ENCODE results near the gene MAPKAP1.

Gene MAPKAP1

DNA sequence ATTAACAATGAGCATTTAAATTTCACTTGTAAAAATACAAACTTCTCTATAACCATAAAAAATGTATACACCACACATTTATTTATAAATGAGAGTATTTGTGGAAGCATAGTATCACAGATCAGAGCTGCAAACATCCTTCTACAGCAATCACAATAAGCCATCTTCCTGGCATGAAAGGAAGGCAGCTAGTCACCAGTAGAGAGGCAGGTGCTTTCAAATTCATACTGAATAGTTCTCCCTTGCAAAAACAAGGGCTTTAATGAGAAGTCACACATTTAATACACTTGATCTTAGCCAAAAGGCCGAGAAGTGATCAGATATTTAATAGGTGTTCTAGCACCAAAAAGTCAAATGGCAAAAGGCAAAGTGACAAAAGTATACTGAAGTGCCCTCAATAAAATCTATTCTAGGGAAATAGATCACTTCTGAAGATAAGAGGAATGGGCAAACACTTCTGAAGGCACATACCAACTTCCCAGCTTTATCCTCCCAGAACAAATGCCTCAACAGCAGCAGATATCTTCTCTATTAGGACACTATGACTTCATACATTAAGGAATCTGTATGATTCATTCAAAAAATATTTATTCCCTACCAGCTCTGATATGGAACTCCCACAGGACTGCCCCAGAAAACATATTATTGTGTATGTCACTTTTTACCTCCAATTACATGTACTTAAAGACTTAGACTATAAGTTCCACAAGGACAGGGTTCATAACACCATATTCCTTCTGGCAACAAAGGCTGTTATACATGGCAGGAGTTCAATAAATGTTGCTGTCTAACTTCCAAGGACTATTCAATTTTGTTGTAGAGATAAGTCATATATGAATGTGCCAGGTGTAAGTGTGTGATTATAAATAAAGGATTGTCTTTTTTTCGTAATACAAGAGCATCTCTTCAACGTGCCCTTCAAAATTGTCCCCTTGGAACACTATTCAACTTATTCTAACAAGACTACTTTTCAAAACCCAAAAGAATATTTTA, 31.7 kb downstream of the MAPKAP1 start:
- DNase-seq (ENCODE audit: low read depth in 1 of 2, low spot score in 1 of 2) = no peak
- Histone ChIP-seq H3K4me3 (replicated peaks; ENCODE audit: insufficient read depth, low read length) (no peak overlapping the region), H3K27ac (replicated peaks) (no peak overlapping the region), H3K27me3 (ENCODE audit: insufficient read depth, poor library complexity, severe bottlenecking) (no peaks in the 10 kb centered on the region)
- TF ChIP-seq, protein P1, sequence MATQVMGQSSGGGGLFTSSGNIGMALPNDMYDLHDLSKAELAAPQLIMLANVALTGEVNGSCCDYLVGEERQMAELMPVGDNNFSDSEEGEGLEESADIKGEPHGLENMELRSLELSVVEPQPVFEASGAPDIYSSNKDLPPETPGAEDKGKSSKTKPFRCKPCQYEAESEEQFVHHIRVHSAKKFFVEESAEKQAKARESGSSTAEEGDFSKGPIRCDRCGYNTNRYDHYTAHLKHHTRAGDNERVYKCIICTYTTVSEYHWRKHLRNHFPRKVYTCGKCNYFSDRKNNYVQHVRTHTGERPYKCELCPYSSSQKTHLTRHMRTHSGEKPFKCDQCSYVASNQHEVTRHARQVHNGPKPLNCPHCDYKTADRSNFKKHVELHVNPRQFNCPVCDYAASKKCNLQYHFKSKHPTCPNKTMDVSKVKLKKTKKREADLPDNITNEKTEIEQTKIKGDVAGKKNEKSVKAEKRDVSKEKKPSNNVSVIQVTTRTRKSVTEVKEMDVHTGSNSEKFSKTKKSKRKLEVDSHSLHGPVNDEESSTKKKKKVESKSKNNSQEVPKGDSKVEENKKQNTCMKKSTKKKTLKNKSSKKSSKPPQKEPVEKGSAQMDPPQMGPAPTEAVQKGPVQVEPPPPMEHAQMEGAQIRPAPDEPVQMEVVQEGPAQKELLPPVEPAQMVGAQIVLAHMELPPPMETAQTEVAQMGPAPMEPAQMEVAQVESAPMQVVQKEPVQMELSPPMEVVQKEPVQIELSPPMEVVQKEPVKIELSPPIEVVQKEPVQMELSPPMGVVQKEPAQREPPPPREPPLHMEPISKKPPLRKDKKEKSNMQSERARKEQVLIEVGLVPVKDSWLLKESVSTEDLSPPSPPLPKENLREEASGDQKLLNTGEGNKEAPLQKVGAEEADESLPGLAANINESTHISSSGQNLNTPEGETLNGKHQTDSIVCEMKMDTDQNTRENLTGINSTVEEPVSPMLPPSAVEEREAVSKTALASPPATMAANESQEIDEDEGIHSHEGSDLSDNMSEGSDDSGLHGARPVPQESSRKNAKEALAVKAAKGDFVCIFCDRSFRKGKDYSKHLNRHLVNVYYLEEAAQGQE (IDR thresholded peaks at IDR 0.05; ENCODE audit: insufficient replicate concordance, low read depth) = no peak
- TF ChIP-seq POLR2AphosphoS5 (IDR thresholded peaks at IDR 0.05; ENCODE audit: low read depth) (no peak), GABPA (IDR thresholded peaks at IDR 0.05; ENCODE audit: low read depth) (no peak), SPI1 (IDR thresholded peaks at IDR 0.05; ENCODE audit: borderline replicate concordance, low read depth) (no peak)
- TF ChIP-seq, protein P2, sequence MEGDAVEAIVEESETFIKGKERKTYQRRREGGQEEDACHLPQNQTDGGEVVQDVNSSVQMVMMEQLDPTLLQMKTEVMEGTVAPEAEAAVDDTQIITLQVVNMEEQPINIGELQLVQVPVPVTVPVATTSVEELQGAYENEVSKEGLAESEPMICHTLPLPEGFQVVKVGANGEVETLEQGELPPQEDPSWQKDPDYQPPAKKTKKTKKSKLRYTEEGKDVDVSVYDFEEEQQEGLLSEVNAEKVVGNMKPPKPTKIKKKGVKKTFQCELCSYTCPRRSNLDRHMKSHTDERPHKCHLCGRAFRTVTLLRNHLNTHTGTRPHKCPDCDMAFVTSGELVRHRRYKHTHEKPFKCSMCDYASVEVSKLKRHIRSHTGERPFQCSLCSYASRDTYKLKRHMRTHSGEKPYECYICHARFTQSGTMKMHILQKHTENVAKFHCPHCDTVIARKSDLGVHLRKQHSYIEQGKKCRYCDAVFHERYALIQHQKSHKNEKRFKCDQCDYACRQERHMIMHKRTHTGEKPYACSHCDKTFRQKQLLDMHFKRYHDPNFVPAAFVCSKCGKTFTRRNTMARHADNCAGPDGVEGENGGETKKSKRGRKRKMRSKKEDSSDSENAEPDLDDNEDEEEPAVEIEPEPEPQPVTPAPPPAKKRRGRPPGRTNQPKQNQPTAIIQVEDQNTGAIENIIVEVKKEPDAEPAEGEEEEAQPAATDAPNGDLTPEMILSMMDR (IDR thresholded peaks at IDR 0.05; ENCODE audit: insufficient read depth, low read length) = no peak

DNA sequence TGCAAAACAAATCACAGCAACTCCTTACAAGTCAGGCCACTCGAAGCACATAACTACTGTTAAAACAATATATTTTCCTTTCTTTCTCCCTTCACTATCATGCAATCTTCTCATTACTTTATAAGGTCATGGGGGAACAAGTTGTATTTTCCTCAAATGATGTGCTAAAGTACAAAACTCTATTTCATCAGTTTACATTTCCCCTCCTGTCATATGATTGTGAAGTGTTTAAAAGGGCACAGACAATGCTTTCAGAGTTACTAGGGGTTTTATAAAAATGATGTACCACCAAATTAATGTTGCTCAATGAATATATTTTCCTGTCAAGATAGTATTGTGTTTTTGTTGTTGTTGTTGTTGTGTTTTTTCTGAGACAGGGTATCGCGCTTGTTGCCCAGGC, 34.1 kb downstream of the MAPKAP1 start:
- no peak overlapping the region for H3K4me3 ChIP-seq (replicated peaks; ENCODE audit: insufficient read depth, low read length)
- H3K27ac ChIP-seq (replicated peaks) = no peak overlapping the region
- no peak for DNase-seq (ENCODE audit: low read depth in 1 of 2, low spot score in 1 of 2)
- TF ChIP-seq, protein P2 (IDR thresholded peaks at IDR 0.05; ENCODE audit: insufficient read depth, low read length) = no peak
- TF ChIP-seq POLR2AphosphoS5 (IDR thresholded peaks at IDR 0.05; ENCODE audit: low read depth) (no peak), SPI1 (IDR thresholded peaks at IDR 0.05; ENCODE audit: borderline replicate concordance, low read depth) (no peak), GABPA (IDR thresholded peaks at IDR 0.05; ENCODE audit: low read depth) (no peak)
- TF ChIP-seq, protein P1 (IDR thresholded peaks at IDR 0.05; ENCODE audit: insufficient replicate concordance, low read depth) = no peak
- no peaks in the 10 kb centered on the region for H3K27me3 ChIP-seq (ENCODE audit: insufficient read depth, poor library complexity, severe bottlenecking)

DNA sequence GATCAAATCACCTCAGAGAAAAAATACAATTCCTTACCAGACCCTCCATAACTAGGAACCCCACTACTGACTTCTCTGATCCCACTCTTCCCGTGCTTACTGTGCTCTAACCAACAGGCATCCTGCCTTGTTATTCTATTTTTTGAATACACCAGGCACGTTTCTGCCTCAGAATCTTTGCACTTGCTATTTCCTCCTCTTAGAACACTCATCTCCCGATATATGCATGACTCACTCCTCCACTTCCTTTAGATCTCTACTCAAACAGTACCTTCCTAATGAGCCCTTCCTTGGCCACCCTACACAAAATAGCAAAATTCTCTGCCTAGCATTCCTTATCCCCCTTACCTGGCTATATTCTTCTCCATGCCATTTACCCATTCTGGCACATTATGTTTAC, 43.9 kb downstream of the MAPKAP1 start:
- peak in 1 of 2 experiments; percentile 14 for DNase-seq (ENCODE audit: low read depth in 1 of 2, low spot score in 1 of 2)
- TF ChIP-seq POLR2AphosphoS5 (IDR thresholded peaks at IDR 0.05; ENCODE audit: low read depth) = no peak
- no peak for TF ChIP-seq GABPA (IDR thresholded peaks at IDR 0.05; ENCODE audit: low read depth)
- TF ChIP-seq, protein P2 (IDR thresholded peaks at IDR 0.05; ENCODE audit: insufficient read depth, low read length) = no peak
- TF ChIP-seq SPI1 (IDR thresholded peaks at IDR 0.05; ENCODE audit: borderline replicate concordance, low read depth) = no peak
- TF ChIP-seq, protein P1 (IDR thresholded peaks at IDR 0.05; ENCODE audit: insufficient replicate concordance, low read depth) = no peak
- Histone ChIP-seq H3K27ac (replicated peaks) (no peak overlapping the region), H3K27me3 (ENCODE audit: insufficient read depth, poor library complexity, severe bottlenecking) (no peaks in the 10 kb centered on the region), H3K4me3 (replicated peaks; ENCODE audit: insufficient read depth, low read length) (no peak overlapping the region)

All from HL-60 (cell line).